ENCODE results near the gene GABBR1.

DNA sequence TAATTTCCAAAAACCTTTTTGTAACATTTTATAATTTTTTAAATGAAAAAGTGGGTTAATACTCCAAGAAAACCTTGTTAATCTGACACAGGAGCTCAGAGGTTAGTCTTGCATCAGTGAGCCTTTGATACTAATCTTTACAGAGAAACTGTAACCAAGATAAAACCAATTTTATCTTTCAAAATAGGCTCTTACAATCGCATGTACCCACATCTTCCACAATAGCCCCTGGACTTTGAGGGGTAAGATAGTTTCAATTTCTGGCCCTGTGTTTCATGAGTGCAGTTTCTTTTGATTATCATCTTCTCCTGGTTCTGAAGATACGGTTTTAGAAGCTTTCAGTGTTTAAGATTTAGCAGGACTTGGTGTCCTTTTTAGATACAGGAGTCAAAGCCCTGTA is 110.8 kb downstream of the GABBR1 start:
- TF ChIP-seq, protein P1, sequence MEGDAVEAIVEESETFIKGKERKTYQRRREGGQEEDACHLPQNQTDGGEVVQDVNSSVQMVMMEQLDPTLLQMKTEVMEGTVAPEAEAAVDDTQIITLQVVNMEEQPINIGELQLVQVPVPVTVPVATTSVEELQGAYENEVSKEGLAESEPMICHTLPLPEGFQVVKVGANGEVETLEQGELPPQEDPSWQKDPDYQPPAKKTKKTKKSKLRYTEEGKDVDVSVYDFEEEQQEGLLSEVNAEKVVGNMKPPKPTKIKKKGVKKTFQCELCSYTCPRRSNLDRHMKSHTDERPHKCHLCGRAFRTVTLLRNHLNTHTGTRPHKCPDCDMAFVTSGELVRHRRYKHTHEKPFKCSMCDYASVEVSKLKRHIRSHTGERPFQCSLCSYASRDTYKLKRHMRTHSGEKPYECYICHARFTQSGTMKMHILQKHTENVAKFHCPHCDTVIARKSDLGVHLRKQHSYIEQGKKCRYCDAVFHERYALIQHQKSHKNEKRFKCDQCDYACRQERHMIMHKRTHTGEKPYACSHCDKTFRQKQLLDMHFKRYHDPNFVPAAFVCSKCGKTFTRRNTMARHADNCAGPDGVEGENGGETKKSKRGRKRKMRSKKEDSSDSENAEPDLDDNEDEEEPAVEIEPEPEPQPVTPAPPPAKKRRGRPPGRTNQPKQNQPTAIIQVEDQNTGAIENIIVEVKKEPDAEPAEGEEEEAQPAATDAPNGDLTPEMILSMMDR (IDR thresholded peaks at IDR 0.05; ENCODE audit: low read depth, low read length), result no peak
- TF ChIP-seq EZH2phosphoT487 (IDR thresholded peaks at IDR 0.05; ENCODE audit: low read depth), result no peak
